ENCODE results near the gene GP9. TPM values are rescaled to one million over a fixed set of nuclear protein-coding genes. Genes with fewer than 3 reads are reported as not detected.
"Not testable (repeated sequence)": the region's sequence is repeated elsewhere in the genome, so short reads cannot be mapped to it uniquely, and the experiment has no call there.

Gene GP9
- total RNA-seq, 6 experiments from 2014 or later = not detected

DNA sequence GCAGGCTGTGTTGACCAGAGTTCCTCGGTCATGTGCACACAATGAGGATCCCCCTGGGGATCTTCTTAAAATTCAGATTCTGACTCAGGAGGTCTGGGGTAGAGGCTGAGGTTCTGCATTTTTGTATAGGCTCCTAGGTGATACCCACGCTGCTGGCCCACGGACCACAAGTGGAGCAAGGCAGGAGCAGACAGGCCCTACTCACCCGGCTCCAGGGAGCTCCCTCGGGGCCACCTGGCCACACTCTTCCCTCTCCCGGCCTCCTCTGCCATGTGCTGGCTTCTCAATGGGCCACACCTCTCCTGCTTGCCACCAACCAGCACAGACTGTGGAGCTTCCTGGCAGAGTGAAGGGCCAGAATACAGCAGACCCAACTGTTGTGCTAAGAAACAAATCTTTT is 23.9 kb downstream of the GP9 start:
- H3K4me3 Mint-ChIP-seq = no peak overlapping the region
- no peak for DNase-seq
- H3K27me3 Mint-ChIP-seq (ENCODE audit: insufficient read depth) = peaks cover 7% of the 10 kb centered on the region
- no peak overlapping the region for H3K27ac Mint-ChIP-seq
- no peaks in the 10 kb centered on the region for H3K9me3 Mint-ChIP-seq
- H3K36me3 Mint-ChIP-seq (ENCODE audit: low read depth) = no peaks in the 10 kb centered on the region
- TF ChIP-seq, protein P1, sequence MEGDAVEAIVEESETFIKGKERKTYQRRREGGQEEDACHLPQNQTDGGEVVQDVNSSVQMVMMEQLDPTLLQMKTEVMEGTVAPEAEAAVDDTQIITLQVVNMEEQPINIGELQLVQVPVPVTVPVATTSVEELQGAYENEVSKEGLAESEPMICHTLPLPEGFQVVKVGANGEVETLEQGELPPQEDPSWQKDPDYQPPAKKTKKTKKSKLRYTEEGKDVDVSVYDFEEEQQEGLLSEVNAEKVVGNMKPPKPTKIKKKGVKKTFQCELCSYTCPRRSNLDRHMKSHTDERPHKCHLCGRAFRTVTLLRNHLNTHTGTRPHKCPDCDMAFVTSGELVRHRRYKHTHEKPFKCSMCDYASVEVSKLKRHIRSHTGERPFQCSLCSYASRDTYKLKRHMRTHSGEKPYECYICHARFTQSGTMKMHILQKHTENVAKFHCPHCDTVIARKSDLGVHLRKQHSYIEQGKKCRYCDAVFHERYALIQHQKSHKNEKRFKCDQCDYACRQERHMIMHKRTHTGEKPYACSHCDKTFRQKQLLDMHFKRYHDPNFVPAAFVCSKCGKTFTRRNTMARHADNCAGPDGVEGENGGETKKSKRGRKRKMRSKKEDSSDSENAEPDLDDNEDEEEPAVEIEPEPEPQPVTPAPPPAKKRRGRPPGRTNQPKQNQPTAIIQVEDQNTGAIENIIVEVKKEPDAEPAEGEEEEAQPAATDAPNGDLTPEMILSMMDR (IDR thresholded peaks at IDR 0.05) = no peak
- H3K4me1 Mint-ChIP-seq (ENCODE audit: low read depth) = no peaks in the 10 kb centered on the region

DNA sequence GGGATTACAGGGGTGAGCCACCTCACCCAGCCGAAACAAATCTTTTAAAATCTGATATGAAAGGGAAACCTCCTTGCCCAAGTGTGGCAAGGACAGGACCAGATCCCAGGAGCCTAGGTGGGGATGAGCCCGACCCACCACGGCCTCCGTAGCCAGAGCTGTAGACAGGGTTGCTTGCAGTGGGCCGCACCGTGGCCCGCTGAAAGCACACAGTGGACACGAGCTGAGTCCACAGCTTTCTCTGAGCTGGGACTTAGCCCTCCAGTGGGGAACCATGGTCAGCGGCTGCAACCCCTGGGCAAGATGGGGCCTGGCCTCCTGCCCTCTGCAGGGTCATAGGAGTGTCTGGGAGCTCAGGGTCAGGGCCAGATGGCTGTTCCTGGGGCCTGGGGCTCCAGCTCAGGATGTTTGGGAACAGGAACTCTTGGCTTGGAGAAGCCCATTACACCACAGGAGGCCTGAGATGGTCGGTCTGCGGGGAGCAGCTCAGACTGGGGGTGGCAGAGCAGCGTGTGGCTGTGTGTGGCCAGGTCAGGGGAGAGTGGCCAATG is 24.7 kb downstream of the GP9 start:
- no peaks in the 10 kb centered on the region for H3K4me1 Mint-ChIP-seq (ENCODE audit: low read depth)
- no peak overlapping the region for H3K27ac Mint-ChIP-seq
- H3K4me3 Mint-ChIP-seq = no peak overlapping the region
- DNase-seq = no peak
- H3K9me3 Mint-ChIP-seq = no peaks in the 10 kb centered on the region
- H3K36me3 Mint-ChIP-seq (ENCODE audit: low read depth) = no peaks in the 10 kb centered on the region
- TF ChIP-seq, protein P1 (IDR thresholded peaks at IDR 0.05) = no peak
- H3K27me3 Mint-ChIP-seq (ENCODE audit: insufficient read depth) = peaks cover 6% of the 10 kb centered on the region

DNA sequence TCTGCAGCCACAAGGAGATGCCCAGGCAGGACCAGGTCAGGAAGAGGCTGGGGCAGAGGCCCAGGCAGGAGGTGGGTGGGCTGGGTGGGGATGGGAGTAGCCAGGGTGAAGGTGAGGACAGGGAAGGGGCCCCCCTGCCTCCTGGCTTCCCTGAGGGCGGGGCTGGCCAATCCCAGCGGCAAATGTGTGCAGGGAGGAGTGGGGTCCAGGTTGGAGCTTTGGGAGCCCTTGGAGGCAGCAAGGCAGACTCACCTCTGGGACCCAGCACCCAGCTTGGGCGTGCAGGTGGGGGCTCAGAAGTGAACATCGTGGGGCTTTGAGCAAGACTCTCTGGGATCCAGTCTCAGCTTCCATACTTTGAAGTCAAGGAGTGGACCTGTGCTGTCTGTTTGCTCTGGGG is 25.2 kb downstream of the GP9 start:
- Mint-ChIP-seq H3K36me3 (ENCODE audit: low read depth) (no peaks in the 10 kb centered on the region), H3K27me3 (ENCODE audit: insufficient read depth) (peaks cover 6% of the 10 kb centered on the region), H3K4me3 (no peak overlapping the region), H3K9me3 (no peaks in the 10 kb centered on the region), H3K4me1 (ENCODE audit: low read depth) (no peaks in the 10 kb centered on the region), H3K27ac (no peak overlapping the region)
- DNase-seq = no peak
- TF ChIP-seq, protein P1 (IDR thresholded peaks at IDR 0.05) = no peak

GRCh38 chr3:129087138-129087702 is 26.6 kb downstream of the GP9 start:
- peak; percentile 8 for DNase-seq
- Mint-ChIP-seq H3K4me3 (no peak overlapping the region), H3K27me3 (ENCODE audit: insufficient read depth) (peaks cover 2% of the 10 kb centered on the region), H3K4me1 (ENCODE audit: low read depth) (no peaks in the 10 kb centered on the region), H3K9me3 (no peaks in the 10 kb centered on the region), H3K36me3 (ENCODE audit: low read depth) (no peaks in the 10 kb centered on the region), H3K27ac (no peak overlapping the region)
- TF ChIP-seq, protein P1 (IDR thresholded peaks at IDR 0.05) = no peak

DNA sequence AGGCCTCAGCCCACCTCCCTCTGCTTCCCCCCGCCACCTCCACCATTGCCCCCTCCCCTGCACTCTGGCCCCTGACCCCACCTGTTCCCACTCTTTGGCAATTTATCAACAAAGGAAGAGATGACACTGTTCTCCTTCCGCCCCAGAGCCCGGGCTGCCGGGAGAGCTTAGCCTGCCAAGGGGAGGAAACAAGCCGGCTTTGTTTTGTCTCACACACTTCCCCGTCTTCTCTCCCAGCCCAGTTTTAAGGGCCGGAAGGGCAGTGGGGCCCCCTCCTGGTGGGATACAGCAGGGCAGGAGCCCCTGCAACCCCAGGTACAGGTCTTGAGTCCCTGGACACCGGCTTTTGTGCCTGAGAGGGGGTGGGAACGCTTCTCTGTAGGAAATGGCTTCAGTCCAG is 27.3 kb downstream of the GP9 start:
- not testable (repeated sequence) for H3K27me3 Mint-ChIP-seq (ENCODE audit: insufficient read depth); H3K4me1 Mint-ChIP-seq (ENCODE audit: low read depth); H3K4me3 Mint-ChIP-seq; H3K36me3 Mint-ChIP-seq (ENCODE audit: low read depth); H3K9me3 Mint-ChIP-seq; H3K27ac Mint-ChIP-seq
- DNase-seq = peak; percentile 25

DNA sequence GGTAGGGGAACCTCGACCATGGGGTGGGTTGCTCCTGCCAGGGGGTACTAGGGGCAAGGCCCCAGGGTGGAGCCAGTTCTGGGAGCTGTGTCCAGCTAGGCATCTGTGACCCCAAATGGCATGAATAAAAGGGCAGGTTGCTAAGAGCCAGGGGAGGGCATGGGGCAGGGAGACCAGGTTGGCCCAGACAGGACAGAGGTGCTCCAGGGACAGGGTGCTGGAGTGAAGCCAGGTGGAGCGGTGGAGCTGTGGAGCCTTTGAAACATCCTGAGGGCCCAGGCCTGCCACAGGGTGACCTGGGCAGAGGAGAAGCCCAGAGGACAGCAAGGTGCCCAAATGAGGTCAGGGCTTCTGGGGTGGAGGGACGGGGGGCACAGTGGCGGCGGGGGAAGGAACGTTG is 27.7 kb downstream of the GP9 start:
- H3K4me3 Mint-ChIP-seq; DNase-seq; H3K27ac Mint-ChIP-seq; H3K4me1 Mint-ChIP-seq (ENCODE audit: low read depth); H3K27me3 Mint-ChIP-seq (ENCODE audit: insufficient read depth); H3K36me3 Mint-ChIP-seq (ENCODE audit: low read depth); H3K9me3 Mint-ChIP-seq: not testable (repeated sequence)
